Measurements from ENCODE around the gene UBE2M. TPM values are rescaled to one million over a fixed set of nuclear protein-coding genes. Genes with fewer than 3 reads are reported as not detected.

Gene UBE2M
- total and polyA plus RNA-seq, 9 donors, result 13.8 to 110 (median 62.6) TPM

- peak; percentile 35 to 62 (median 50) for DNase-seq
- Histone ChIP-seq H3K9me3 (no peaks in the 10 kb centered on the region), H3K27me3 (no peaks in the 10 kb centered on the region), H3K27ac (peak overlapping the region in 1 of 2 donors; percentile 99), H3K4me3 (peak overlapping the region; percentile 70), H3K4me1 (ENCODE audit: insufficient read depth) (peaks cover 25% of the 10 kb centered on the region), H3K36me3 (no peaks in the 10 kb centered on the region)
- intact Hi-C loops (cut with DNase I), result no loop called here
- TF ChIP-seq EP300 (IDR thresholded peaks at IDR 0.05), result no peak
- TF ChIP-seq CTCF (IDR thresholded peaks at IDR 0.05), result no peak
- 67 to 79% (median 75%) methylated on average over 8 of the region's 8 CpGs for WGBS, 3 donors
Observed at GRCh38 chr19:58560007-58560887, 1.8 kb upstream of the UBE2M start.

- Histone ChIP-seq H3K27ac (peak overlapping the region; percentile 88 to 99), H3K9me3 (no peaks in the 10 kb centered on the region), H3K27me3 (no peaks in the 10 kb centered on the region), H3K36me3 (no peaks in the 10 kb centered on the region), H3K4me1 (ENCODE audit: insufficient read depth) (peaks cover 26% of the 10 kb centered on the region), H3K4me3 (peak overlapping the region; percentile 70)
- no peak for TF ChIP-seq EP300 (IDR thresholded peaks at IDR 0.05)
- TF ChIP-seq CTCF (IDR thresholded peaks at IDR 0.05), result no peak
- TF ChIP-seq POLR2A (IDR thresholded peaks at IDR 0.05), result peak; percentile 93
- intact Hi-C loops (cut with DNase I), result no loop called here
- peak; percentile 92 to 94 (median 93) for DNase-seq
- 0 to 2% (median 0%) methylated on average over 33 of the region's 33 CpGs for whole genome bisulfite sequencing, 3 donors
Observed at GRCh38 chr19:58559275-58560006, 1.0 kb upstream of the UBE2M start.

- peak overlapping the region; percentile 88 to 99 for H3K27ac ChIP-seq
- 0% methylated on average over 29 to 76 of the region's 76 CpGs for WGBS, 3 donors
- no peaks in the 10 kb centered on the region for H3K36me3 ChIP-seq
- H3K4me1 ChIP-seq (ENCODE audit: insufficient read depth), result peaks cover 33% of the 10 kb centered on the region
- intact Hi-C loops (cut with DNase I), result loop anchor here in 1 of 4 donors (1.0 kb wide), 1 partner anchor 39 kb away; the partner anchor contains the start of gene ZBTB45
- no peaks in the 10 kb centered on the region for H3K9me3 ChIP-seq
- peak; percentile 99 to 100 (median 100) for DNase-seq
- H3K4me3 ChIP-seq, result peak overlapping the region; percentile 70
- H3K27me3 ChIP-seq, result no peaks in the 10 kb centered on the region
- TF ChIP-seq EP300 (IDR thresholded peaks at IDR 0.05) (no peak), POLR2A (IDR thresholded peaks at IDR 0.05) (no peak), CTCF (IDR thresholded peaks at IDR 0.05) (no peak)
Observed at GRCh38 chr19:58558623-58559274, 338 bp upstream of the UBE2M start.
